Caco-2 (cell line): ENCODE data around the gene PRKAR2A. TPM values are rescaled to one million over a fixed set of nuclear protein-coding genes. Genes with fewer than 3 reads are reported as not detected.
"Not testable (repeated sequence)": the region's sequence is repeated elsewhere in the genome, so short reads cannot be mapped to it uniquely, and the experiment has no call there.

Experiments used
- BruUV-seq: library from RNA; stranded (reverse); fragments of 400-500 nt; replicated peaks from 2 replicates; lab custom pipeline; 2021; lab: Mats Ljungman, UMichigan
- CTCF ChIA-PET: fragments of 300-600 bp; sonication (Branson Sonifier 250); formaldehyde crosslinking; loops from one replicate; lab custom pipeline; 2022; ENCODE audit warnings: antibody characterized with exemption; lab: Charles Lee
- POLR2A ChIA-PET: fragments of 300-600 bp; sonication (Branson Sonifier 250); formaldehyde crosslinking; loops from one replicate; lab custom pipeline; 2022; ENCODE audit warnings: antibody characterized with exemption; lab: Charles Lee
- DNase-seq, 2 experiments: peaks; one replicate each; pipeline versions ENCODE4 v3.0.0 to v3.0.0-alpha.2; 2020 to 2022
- H3K27me3 ChIP-seq: replicated peaks from 2 replicates; pipeline ENCODE4 v1.6.0; 2011; ENCODE audit warnings: low read length; ENCODE audit not compliant: control insufficient read depth, insufficient read depth
- H3K36me3 ChIP-seq: 2 replicates; pipeline ENCODE4 v1.5.1; 2011; ENCODE audit warnings: low read length; ENCODE audit not compliant: control insufficient read depth, insufficient read depth
- H3K4me1 ChIP-seq: fragments of 250-450 bp; sonication (Bioruptor Pico); 2 replicates; pipeline ENCODE4 v1.5.1; 2020; ENCODE audit warnings: mild to moderate bottlenecking
- H3K4me3 ChIP-seq: 2 replicates; pipeline ENCODE4 v1.5.1; 2011; ENCODE audit warnings: low read depth, mild to moderate bottlenecking, control low read depth, low read length
- H3K9me3 ChIP-seq: fragments of 250-450 bp; sonication (Bioruptor Pico); 2 replicates; pipeline ENCODE4 v1.5.1; 2020; ENCODE audit warnings: mild to moderate bottlenecking, moderate library complexity
- H3K27ac Mint-ChIP-seq: one replicate; pipeline ENCODE4 v1.8.0; 2022; ENCODE audit warnings: mixed read lengths; ENCODE audit not compliant: unreplicated experiment
- H3K27me3 Mint-ChIP-seq: one replicate; pipeline ENCODE4 v1.8.0; 2022; ENCODE audit warnings: mixed read lengths; ENCODE audit not compliant: insufficient read depth, unreplicated experiment
- H3K36me3 Mint-ChIP-seq: one replicate; pipeline ENCODE4 v1.8.0; 2022; ENCODE audit warnings: mild to moderate bottlenecking, mixed read lengths; ENCODE audit not compliant: insufficient read depth, unreplicated experiment
- H3K4me1 Mint-ChIP-seq: one replicate; pipeline ENCODE4 v1.8.0; 2022; ENCODE audit warnings: low read depth, mixed read lengths; ENCODE audit not compliant: unreplicated experiment
- H3K4me3 Mint-ChIP-seq: one replicate; pipeline ENCODE4 v1.8.0; 2022; ENCODE audit warnings: mild to moderate bottlenecking, moderate library complexity, mixed read lengths; ENCODE audit not compliant: unreplicated experiment
- H3K9me3 Mint-ChIP-seq: one replicate; pipeline ENCODE4 v1.8.0; 2022; ENCODE audit warnings: mixed read lengths; ENCODE audit not compliant: unreplicated experiment
- intact Hi-C: fragments of 100-400 bp; cut with micrococcal nuclease; formaldehyde crosslinking; loops from one replicate; pipeline ENCODE4 v1.10.0; 2022; ENCODE audit not compliant: unreplicated experiment
- total RNA-seq: library from RNA; stranded (reverse); gene quantifications from 2 replicates; pipeline ENCODE4 v1.2.3, GENCODE V29; 2022
- TF ChIP-seq, protein P1 (sequence below), 2 experiments: fragments of 200-600 bp in 1 of 2; IDR thresholded peaks; 1 replicate in 1 of 2; 2 replicates in 1 of 2; pipeline versions ENCODE4 v1.5.1 to v1.8.0; 2011 to 2022; ENCODE audit warnings: antibody characterized with exemption in 1 of 2, control low read depth in 1 of 2, inconsistent platforms in 1 of 2, low read depth in 1 of 2, low read length in 1 of 2, mild to moderate bottlenecking in 1 of 2, moderate library complexity in 1 of 2; ENCODE audit not compliant: insufficient read depth in 1 of 2, severe bottlenecking in 1 of 2, unreplicated experiment in 1 of 2

The PRKAR2A gene
- total RNA-seq, 1 experiment from 2014 or later = 56.3 TPM

DNA sequence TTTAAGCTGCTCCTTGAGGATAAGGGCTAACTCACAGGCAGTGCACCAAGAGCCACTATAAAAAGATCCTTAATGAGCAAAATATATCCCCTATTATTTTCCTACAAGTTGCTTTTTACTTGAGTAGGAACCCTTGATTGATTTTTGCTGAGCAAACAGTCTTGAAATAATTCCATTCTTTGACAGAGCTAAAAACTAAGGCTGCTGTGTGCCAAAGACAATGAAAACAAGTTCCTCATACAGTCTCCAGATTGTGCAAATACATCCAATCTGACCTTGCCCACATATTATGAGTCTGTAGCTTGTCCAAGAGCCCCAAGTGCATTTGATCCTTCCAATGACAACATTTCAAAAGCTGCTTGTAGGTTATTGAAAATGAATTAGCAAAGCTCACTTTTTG is 15.0 kb downstream of the PRKAR2A start:
- no peak overlapping the region for H3K4me3 Mint-ChIP-seq
- no peak overlapping the region for H3K4me3 ChIP-seq
- TF ChIP-seq, protein P1, sequence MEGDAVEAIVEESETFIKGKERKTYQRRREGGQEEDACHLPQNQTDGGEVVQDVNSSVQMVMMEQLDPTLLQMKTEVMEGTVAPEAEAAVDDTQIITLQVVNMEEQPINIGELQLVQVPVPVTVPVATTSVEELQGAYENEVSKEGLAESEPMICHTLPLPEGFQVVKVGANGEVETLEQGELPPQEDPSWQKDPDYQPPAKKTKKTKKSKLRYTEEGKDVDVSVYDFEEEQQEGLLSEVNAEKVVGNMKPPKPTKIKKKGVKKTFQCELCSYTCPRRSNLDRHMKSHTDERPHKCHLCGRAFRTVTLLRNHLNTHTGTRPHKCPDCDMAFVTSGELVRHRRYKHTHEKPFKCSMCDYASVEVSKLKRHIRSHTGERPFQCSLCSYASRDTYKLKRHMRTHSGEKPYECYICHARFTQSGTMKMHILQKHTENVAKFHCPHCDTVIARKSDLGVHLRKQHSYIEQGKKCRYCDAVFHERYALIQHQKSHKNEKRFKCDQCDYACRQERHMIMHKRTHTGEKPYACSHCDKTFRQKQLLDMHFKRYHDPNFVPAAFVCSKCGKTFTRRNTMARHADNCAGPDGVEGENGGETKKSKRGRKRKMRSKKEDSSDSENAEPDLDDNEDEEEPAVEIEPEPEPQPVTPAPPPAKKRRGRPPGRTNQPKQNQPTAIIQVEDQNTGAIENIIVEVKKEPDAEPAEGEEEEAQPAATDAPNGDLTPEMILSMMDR (IDR thresholded peaks at IDR 0.05; ENCODE audit: insufficient read depth in 1 of 2, low read depth in 1 of 2, low read length in 1 of 2, severe bottlenecking in 1 of 2, unreplicated experiment in 1 of 2) = no peak
- intact Hi-C loops = no loop called here
- no peak overlapping the region for H3K27ac Mint-ChIP-seq
- H3K4me1 ChIP-seq = no peaks in the 10 kb centered on the region
- ChIA-PET CTCF (no interaction called here), POLR2A (no interaction called here)
- H3K27me3 ChIP-seq = no peaks in the 10 kb centered on the region
- DNase-seq = no peak
- H3K9me3 Mint-ChIP-seq = no peaks in the 10 kb centered on the region
- no peaks in the 10 kb centered on the region for H3K36me3 Mint-ChIP-seq
- H3K36me3 ChIP-seq = no peaks in the 10 kb centered on the region
- BruUV-seq = no TSS peak
- H3K27me3 Mint-ChIP-seq = no peaks in the 10 kb centered on the region
- no peaks in the 10 kb centered on the region for H3K4me1 Mint-ChIP-seq
- no peaks in the 10 kb centered on the region for H3K9me3 ChIP-seq

DNA sequence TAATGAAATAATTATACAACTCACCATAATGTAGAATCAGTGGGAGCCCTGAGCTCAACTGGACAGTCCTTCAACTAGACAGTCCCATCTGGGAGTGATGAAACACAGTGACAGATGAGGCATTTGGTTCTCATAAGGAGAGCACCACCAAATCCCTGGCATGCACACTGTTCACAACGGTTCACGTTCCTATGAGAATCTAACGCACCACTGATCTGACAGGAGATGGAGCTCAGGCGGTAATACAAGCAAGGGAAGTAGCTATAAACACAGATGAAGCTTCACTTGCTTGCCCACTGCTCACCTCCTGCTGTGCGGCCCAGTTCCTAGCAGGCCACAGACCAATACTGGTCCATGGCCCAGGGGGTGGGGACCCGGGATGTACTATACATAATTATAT is 17.0 kb downstream of the PRKAR2A start:
- CTCF ChIA-PET = interaction anchor here (0.7 kb wide), 1 partner anchor 122 kb away, joined by 4 read pairs; no protein-coding TSS in a partner anchor
- H3K27me3 ChIP-seq = no peaks in the 10 kb centered on the region
- H3K27me3 Mint-ChIP-seq = no peaks in the 10 kb centered on the region
- H3K27ac Mint-ChIP-seq = no peak overlapping the region
- no peak overlapping the region for H3K4me3 Mint-ChIP-seq
- DNase-seq = no peak
- TF ChIP-seq, protein P1 (IDR thresholded peaks at IDR 0.05; ENCODE audit: insufficient read depth in 1 of 2, low read depth in 1 of 2, low read length in 1 of 2, severe bottlenecking in 1 of 2, unreplicated experiment in 1 of 2) = no peak
- no peaks in the 10 kb centered on the region for H3K9me3 ChIP-seq
- H3K4me3 ChIP-seq = no peak overlapping the region
- intact Hi-C loops = no loop called here
- POLR2A ChIA-PET = no interaction called here
- no peaks in the 10 kb centered on the region for H3K36me3 Mint-ChIP-seq
- no peaks in the 10 kb centered on the region for H3K4me1 Mint-ChIP-seq
- no TSS peak for BruUV-seq
- no peaks in the 10 kb centered on the region for H3K4me1 ChIP-seq
- H3K36me3 ChIP-seq = no peaks in the 10 kb centered on the region
- H3K9me3 Mint-ChIP-seq = no peaks in the 10 kb centered on the region

DNA sequence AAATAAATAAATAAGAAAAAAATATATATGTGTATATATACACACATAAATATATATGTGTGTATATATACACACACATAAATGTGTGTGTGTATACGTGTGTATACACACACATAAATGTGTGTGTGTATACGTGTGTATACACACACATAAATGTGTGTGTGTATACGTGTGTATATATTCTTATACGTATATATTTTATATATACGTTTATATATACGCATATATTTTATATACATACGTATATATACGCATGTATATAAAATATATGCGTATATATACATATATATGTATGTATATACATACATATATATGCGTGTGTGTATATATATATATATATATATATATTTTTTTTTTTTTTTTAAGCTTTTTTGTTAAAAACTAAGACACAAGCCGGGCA is 18.1 kb downstream of the PRKAR2A start:
- H3K4me3 ChIP-seq, BruUV-seq, H3K4me1 Mint-ChIP-seq, H3K36me3 Mint-ChIP-seq, H3K4me3 Mint-ChIP-seq, H3K27me3 Mint-ChIP-seq, intact Hi-C loops, H3K27me3 ChIP-seq, H3K27ac Mint-ChIP-seq, POLR2A ChIA-PET, H3K9me3 Mint-ChIP-seq, DNase-seq, H3K9me3 ChIP-seq, H3K4me1 ChIP-seq, H3K36me3 ChIP-seq, CTCF ChIA-PET: not testable (repeated sequence)

DNA sequence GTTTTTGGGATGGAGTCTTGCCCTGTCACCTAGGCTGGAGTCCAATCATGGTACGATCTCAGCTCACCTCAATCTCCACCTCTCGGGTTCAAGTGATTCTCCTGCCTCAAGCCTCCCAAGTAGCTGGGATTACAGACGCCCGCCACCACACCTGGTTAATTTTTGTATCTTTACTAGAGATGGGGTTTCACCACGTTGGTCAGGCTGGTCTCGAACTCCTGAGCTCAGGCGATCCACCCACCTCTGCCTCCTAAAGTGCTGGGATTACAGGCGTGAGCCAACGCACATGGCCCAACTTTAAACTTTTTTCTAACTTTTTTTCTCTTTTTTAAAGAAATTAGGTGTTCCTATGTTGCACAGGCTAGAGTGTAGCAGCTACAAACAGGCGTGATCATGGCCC is 19.8 kb downstream of the PRKAR2A start:
- H3K36me3 ChIP-seq, H3K4me3 Mint-ChIP-seq, H3K4me1 Mint-ChIP-seq, H3K36me3 Mint-ChIP-seq, CTCF ChIA-PET, DNase-seq, BruUV-seq, H3K27ac Mint-ChIP-seq, H3K9me3 ChIP-seq, H3K9me3 Mint-ChIP-seq, POLR2A ChIA-PET, H3K4me1 ChIP-seq, H3K27me3 ChIP-seq, H3K4me3 ChIP-seq, H3K27me3 Mint-ChIP-seq, intact Hi-C loops: not testable (repeated sequence)
